Activated CD4-positive, alpha-beta T cell treated with anti-CD3 and anti-CD28 coated beads, Interleukin-2, amount 50 U/mL, for 24 hours (primary cell): ENCODE results near the gene ACAD10.
"Not testable (repeated sequence)": the region's sequence is repeated elsewhere in the genome, so short reads cannot be mapped to it uniquely, and the experiment has no call there.

Experiments used
- DNase-seq, 2 donors: peaks; one replicate each; pipeline ENCODE4 v3.0.0-alpha.2; 2020; ENCODE audit warnings: low read depth in 1 of 2, low spot score in 1 of 2

ACAD10 gene

GRCh38 chr12:111686574-111687105, 787 bp downstream of the ACAD10 start:
- no peak for DNase-seq

GRCh38 chr12:111687255-111687654, 1.4 kb downstream of the ACAD10 start:
- no peak for DNase-seq

GRCh38 chr12:111687952-111688351, 2.1 kb downstream of the ACAD10 start:
- DNase-seq, result no peak

- no peak for DNase-seq
These were observed 5.4 kb downstream of the ACAD10 start for GRCh38 chr12:111691262-111691661.

GRCh38 chr12:111692575-111693210, 6.8 kb downstream of the ACAD10 start:
- no peak for DNase-seq

GRCh38 chr12:111693818-111694217, 8.0 kb downstream of the ACAD10 start:
- no peak for DNase-seq

- no peak for DNase-seq
These were observed 14.1 kb downstream of the ACAD10 start for GRCh38 chr12:111699962-111700361.

- no peak for DNase-seq
These were observed 19.8 kb downstream of the ACAD10 start for GRCh38 chr12:111705672-111706071.

GRCh38 chr12:111706145-111706544, 20.3 kb downstream of the ACAD10 start:
- no peak for DNase-seq

- no peak for DNase-seq
These were observed 29.4 kb downstream of the ACAD10 start for GRCh38 chr12:111715279-111715678.

GRCh38 chr12:111719316-111719715, 33.5 kb downstream of the ACAD10 start:
- not testable (repeated sequence) for DNase-seq

- DNase-seq, result no peak
These were observed 34.6 kb downstream of the ACAD10 start for GRCh38 chr12:111720457-111720856.

- not testable (repeated sequence) for DNase-seq
These were observed 38.0 kb downstream of the ACAD10 start for GRCh38 chr12:111723646-111724360.

- no peak for DNase-seq
These were observed 42.9 kb downstream of the ACAD10 start for GRCh38 chr12:111728795-111729194.

GRCh38 chr12:111730420-111730819, 44.6 kb downstream of the ACAD10 start:
- DNase-seq, result no peak

GRCh38 chr12:111732786-111733185, 46.9 kb downstream of the ACAD10 start:
- no peak for DNase-seq

GRCh38 chr12:111733340-111733915, 47.6 kb downstream of the ACAD10 start:
- no peak for DNase-seq

GRCh38 chr12:111739524-111739923, 53.7 kb downstream of the ACAD10 start:
- DNase-seq, result not testable (repeated sequence)

GRCh38 chr12:111741235-111741812, 55.5 kb downstream of the ACAD10 start:
- DNase-seq, result no peak

- no peak for DNase-seq
These were observed 59.4 kb downstream of the ACAD10 start for GRCh38 chr12:111745211-111745610.

GRCh38 chr12:111747333-111747732, 61.5 kb downstream of the ACAD10 start:
- DNase-seq, result no peak

- no peak for DNase-seq
These were observed 62.4 kb downstream of the ACAD10 start for GRCh38 chr12:111748151-111748672.
